Natural killer cell (primary cell): ENCODE results near the gene KMT2A. TPM values are rescaled to one million over a fixed set of nuclear protein-coding genes. Genes with fewer than 3 reads are reported as not detected.

Source experiments
- ATAC-seq, 3 donors: fragments of 150-1000 bp in 2 of 3; fragments of 200-7000 bp in 1 of 3; cut with Tn5 transposase; 1 replicate in 1 of 3; 2 replicates in 2 of 3; pipeline ENCODE4 v1.10.0; 2021; ENCODE audit warnings: mild to moderate bottlenecking in 2 of 3, moderate library complexity in 2 of 3
- DNase-seq, 2 donors: peaks; one replicate each; pipeline versions ENCODE4 v3.0.0 to v3.0.0-alpha.2; 2013 to 2021; ENCODE audit warnings: mixed read lengths in 1 of 2
- H3K27ac ChIP-seq: one replicate; pipeline ENCODE4 v1.5.1; 2013; ENCODE audit warnings: mild to moderate bottlenecking, low read length
- H3K27me3 ChIP-seq: one replicate; pipeline ENCODE4 v1.6.1; 2013; ENCODE audit warnings: low read length; ENCODE audit not compliant: control insufficient read depth, insufficient read depth
- H3K36me3 ChIP-seq: one replicate; pipeline ENCODE4 v1.6.1; 2013; ENCODE audit warnings: low read length; ENCODE audit not compliant: control insufficient read depth, insufficient read depth
- H3K4me1 ChIP-seq: one replicate; pipeline ENCODE4 v1.6.1; 2013; ENCODE audit warnings: low read length; ENCODE audit not compliant: control insufficient read depth, insufficient read depth
- H3K4me3 ChIP-seq: one replicate; pipeline ENCODE4 v1.5.1; 2013; ENCODE audit warnings: low read length
- H3K9me3 ChIP-seq: one replicate; pipeline ENCODE4 v1.6.1; 2013; ENCODE audit warnings: low read length; ENCODE audit not compliant: control insufficient read depth, insufficient read depth
- H3K27ac Mint-ChIP-seq, 2 donors: one replicate each; pipeline ENCODE4 v1.8.0; 2022; ENCODE audit warnings: mild to moderate bottlenecking in 2 of 2, mixed read lengths in 2 of 2, moderate library complexity in 1 of 2
- H3K27me3 Mint-ChIP-seq, 2 donors: one replicate each; pipeline ENCODE4 v1.8.0; 2022; ENCODE audit warnings: low read depth in 2 of 2, mixed read lengths in 2 of 2
- H3K36me3 Mint-ChIP-seq: one replicate; pipeline ENCODE4 v1.8.0; 2022; ENCODE audit warnings: mixed read lengths
- H3K4me1 Mint-ChIP-seq, 2 donors: one replicate each; pipeline ENCODE4 v1.8.0; 2022; ENCODE audit warnings: mixed read lengths in 2 of 2
- H3K4me3 Mint-ChIP-seq: one replicate; pipeline ENCODE4 v1.8.0; 2022; ENCODE audit warnings: mild to moderate bottlenecking, moderate library complexity, mixed read lengths
- H3K9me3 Mint-ChIP-seq, 2 donors: one replicate each; pipeline ENCODE4 v1.8.0; 2022; ENCODE audit warnings: mixed read lengths in 2 of 2
- CTCF ChIP-seq: fragments of 200-600 bp; IDR thresholded peaks from one replicate; pipeline ENCODE4 v1.8.0; 2022; ENCODE audit warnings: antibody characterized with exemption
- WGBS: methylation state at CpG from one replicate; pipeline ENCODE4 v1.1.7; 2013; ENCODE audit warnings: missing lambda C conversion rate; ENCODE audit not compliant: insufficient coverage; 5-methylcytosine and 5-hydroxymethylcytosine counted together
- intact Hi-C: fragments of 100-400 bp; cut with micrococcal nuclease; formaldehyde crosslinking; loops from one replicate; pipeline ENCODE4 v1.14.2; 2022
- total RNA-seq, 4 donors: library from RNA; stranded (reverse); fragments of 120-200 nt in 1 of 4; gene quantifications; one replicate each; pipeline versions ENCODE4 v1.2.3 to v1.2.4, GENCODE V29; 2013 to 2022

Gene KMT2A
- total RNA-seq, 3 donors from 2014 or later (not counting 1 experiment from before 2014, with no cell fraction given) = 146 to 176 (median 157) TPM

GRCh38 chr11:118530683-118531596, 94.6 kb downstream of the KMT2A start, which contains the start of gene TMEM25:
Gene TMEM25, plus strand, starts transcription at chr11:118531192. Its CDS starts 610 bp downstream, at chr11:118531802.
- WGBS = 1% methylated on average over 92 of the region's 94 CpGs
- H3K4me1 Mint-ChIP-seq = peaks cover 32 to 33% of the 10 kb centered on the region in 2 donors

GRCh38 chr11:118531597-118532084, 95.3 kb downstream of the KMT2A start:
- no peak for ATAC-seq
- 24% methylated on average over 12 of the region's 12 CpGs for WGBS
- no peaks in the 10 kb centered on the region for H3K9me3 ChIP-seq
- peak overlapping the region; percentile 46 for H3K4me3 ChIP-seq
- Mint-ChIP-seq H3K27ac (peak overlapping the region in 1 of 2 donors; percentile 76), H3K4me1 (peaks cover 32 to 33% of the 10 kb centered on the region in 2 donors), H3K27me3 (no peaks in the 10 kb centered on the region), H3K9me3 (no peaks in the 10 kb centered on the region), H3K4me3 (peak overlapping the region; percentile 90), H3K36me3 (no peaks in the 10 kb centered on the region)
- H3K27ac ChIP-seq = no peak overlapping the region
- H3K36me3 ChIP-seq = no peaks in the 10 kb centered on the region
- no peak for TF ChIP-seq CTCF
- H3K4me1 ChIP-seq = peaks cover 21% of the 10 kb centered on the region
- H3K27me3 ChIP-seq = no peaks in the 10 kb centered on the region
- intact Hi-C loops = loop anchor here (2.0 kb wide), 1 partner anchor 35 kb away; no protein-coding TSS in a partner anchor
- no peak for DNase-seq

More at GRCh38 chr11:118530683-118531596, 94.6 kb downstream of the KMT2A start, which contains the start of gene TMEM25:
- DNase-seq = peak; percentile 50 to 77
- no peak within 1 kb of the TSS for H3K27ac ChIP-seq
- H3K4me1 ChIP-seq = peaks cover 21% of the 10 kb centered on the region
- Mint-ChIP-seq H3K9me3 (no peaks in the 10 kb centered on the region), H3K27ac (peak within 1 kb of the TSS in 1 of 2 donors; percentile 76), H3K36me3 (no peaks in the 10 kb centered on the region), H3K4me3 (peak within 1 kb of the TSS; percentile 90), H3K27me3 (no peaks in the 10 kb centered on the region)
- peak within 1 kb of the TSS; percentile 46 for H3K4me3 ChIP-seq
- ATAC-seq = peak; percentile 81 to 83 (median 82)
- no peaks in the 10 kb centered on the region for H3K9me3 ChIP-seq
- intact Hi-C loops = loop anchor here (2.0 kb wide), 1 partner anchor 36 kb away; no protein-coding TSS in a partner anchor
- no peaks in the 10 kb centered on the region for H3K36me3 ChIP-seq
- H3K27me3 ChIP-seq = no peaks in the 10 kb centered on the region
- no peak for TF ChIP-seq CTCF

- Mint-ChIP-seq H3K27me3 (no peaks in the 10 kb centered on the region), H3K4me3 (peak overlapping the region; percentile 90), H3K36me3 (no peaks in the 10 kb centered on the region), H3K4me1 (peaks cover 28 to 30% of the 10 kb centered on the region in 2 donors), H3K9me3 (no peaks in the 10 kb centered on the region), H3K27ac (peak overlapping the region in 1 of 2 donors; percentile 76)
- intact Hi-C loops = no loop called here
- Histone ChIP-seq H3K27me3 (no peaks in the 10 kb centered on the region), H3K4me3 (no peak overlapping the region), H3K9me3 (no peaks in the 10 kb centered on the region), H3K27ac (no peak overlapping the region), H3K36me3 (no peaks in the 10 kb centered on the region), H3K4me1 (peaks cover 21% of the 10 kb centered on the region)
- WGBS = 97% methylated on average over 10 of the region's 10 CpGs
- TF ChIP-seq CTCF = no peak
- DNase-seq = no peak
- ATAC-seq = no peak
Measured at GRCh38 chr11:118532091-118532490, 95.8 kb downstream of the KMT2A start.
